ENCODE data around the gene CRYBG2. TPM values are rescaled to one million over a fixed set of nuclear protein-coding genes. Genes with fewer than 3 reads are reported as not detected.

Gene CRYBG2
- total and polyA plus RNA-seq, 2 of the 13 experiments (the other 11 are each of a cell fraction or from before 2014, with no cell fraction given): 1.3 to 2.9 TPM

DNA sequence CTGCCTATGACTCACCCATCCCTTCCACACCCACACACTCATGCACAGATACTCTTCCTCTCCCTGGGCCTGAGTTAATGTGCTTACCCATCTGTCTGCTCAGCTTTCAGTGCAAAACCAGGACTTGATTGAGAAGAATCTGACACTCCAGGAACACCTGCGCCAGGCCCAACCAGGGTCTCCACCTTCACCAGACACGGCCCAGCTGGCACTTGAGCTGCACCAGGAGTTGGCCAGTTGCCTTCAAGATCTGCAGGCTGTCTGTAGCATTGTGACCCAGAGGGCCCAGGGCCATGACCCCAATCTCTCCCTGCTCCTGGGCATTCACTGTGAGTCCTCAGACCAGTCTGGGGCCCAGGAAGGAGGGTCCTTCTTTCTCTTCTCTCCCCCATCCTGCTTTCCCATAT, 77.5 kb downstream of the CRYBG2 start:
- H3K27ac ChIP-seq (ENCODE audit: extremely low read length, insufficient read depth, low read length): no peak overlapping the region
- TF ChIP-seq ZNF782 (CRISPR knock-in tag; IDR thresholded peaks at IDR 0.05; ENCODE audit: borderline replicate concordance) (no peak), FOSL2 (CRISPR knock-in tag; IDR thresholded peaks at IDR 0.05) (peak; percentile 52)
- BruUV-seq (replicated peaks): no TSS peak
- peaks cover 39% of the 10 kb centered on the region for H3K4me1 ChIP-seq (ENCODE audit: insufficient read depth, low read length)
- H3K4me2 ChIP-seq (ENCODE audit: low read depth, low read length): no peak overlapping the region
- no peak for ATAC-seq
- no peak overlapping the region for H3K4me3 ChIP-seq (replicated peaks in 1 of 3; ENCODE audit: insufficient read depth in 1 of 3, low read depth in 2 of 3, low read length in 3 of 3)
- intact Hi-C loops (cut with micrococcal nuclease; ENCODE audit: unreplicated experiment) (loop anchor here (1.0 kb wide), 1 partner anchor 115 kb away; no protein-coding TSS in a partner anchor), in situ Hi-C loops (cut with HindIII; ENCODE audit: extremely low pct_ligation_motif_present, low pct_unique_long_range_greater_than_20kb) (no loop called here)
- ChIA-PET CTCF (ENCODE audit: low intra/inter-chr PET ratio, low total read pairs) (interaction anchor here (1.5 to 2.4 kb wide), 4 partner anchors 10 to 120 kb away, joined by 3 to 18 read pairs (median 6); no protein-coding TSS in a partner anchor), POLR2A (no interaction called here)
- no peaks in the 10 kb centered on the region for H4K20me1 ChIP-seq (ENCODE audit: insufficient read depth, low read length)
- no peak overlapping the region for H2AFZ ChIP-seq (ENCODE audit: low read length)
- 81% methylated on average over 2 of the region's 2 CpGs for WGBS (ENCODE audit: low lambda C conversion rate)
- H3K79me2 ChIP-seq (ENCODE audit: insufficient read depth, low read length): no peaks in the 10 kb centered on the region
- H3K27me3 ChIP-seq (ENCODE audit: control insufficient read depth in 1 of 2, insufficient read depth in 2 of 2, low read length in 2 of 2): no peaks in the 10 kb centered on the region
- no peak for FAIRE-seq
- peaks cover 20 to 54% of the 10 kb centered on the region in 2 experiments for H3K36me3 ChIP-seq (replicated peaks in 1 of 2; ENCODE audit: control insufficient read depth in 1 of 2, insufficient read depth in 2 of 2, low read length in 2 of 2)
- peak; percentile 11 for DNase-seq (ENCODE audit: low spot score)
- no peaks in the 10 kb centered on the region for H3K9me3 ChIP-seq (ENCODE audit: low read length)
- H3K9ac ChIP-seq (ENCODE audit: insufficient read depth, low read depth, low read length): no peak overlapping the region

DNA sequence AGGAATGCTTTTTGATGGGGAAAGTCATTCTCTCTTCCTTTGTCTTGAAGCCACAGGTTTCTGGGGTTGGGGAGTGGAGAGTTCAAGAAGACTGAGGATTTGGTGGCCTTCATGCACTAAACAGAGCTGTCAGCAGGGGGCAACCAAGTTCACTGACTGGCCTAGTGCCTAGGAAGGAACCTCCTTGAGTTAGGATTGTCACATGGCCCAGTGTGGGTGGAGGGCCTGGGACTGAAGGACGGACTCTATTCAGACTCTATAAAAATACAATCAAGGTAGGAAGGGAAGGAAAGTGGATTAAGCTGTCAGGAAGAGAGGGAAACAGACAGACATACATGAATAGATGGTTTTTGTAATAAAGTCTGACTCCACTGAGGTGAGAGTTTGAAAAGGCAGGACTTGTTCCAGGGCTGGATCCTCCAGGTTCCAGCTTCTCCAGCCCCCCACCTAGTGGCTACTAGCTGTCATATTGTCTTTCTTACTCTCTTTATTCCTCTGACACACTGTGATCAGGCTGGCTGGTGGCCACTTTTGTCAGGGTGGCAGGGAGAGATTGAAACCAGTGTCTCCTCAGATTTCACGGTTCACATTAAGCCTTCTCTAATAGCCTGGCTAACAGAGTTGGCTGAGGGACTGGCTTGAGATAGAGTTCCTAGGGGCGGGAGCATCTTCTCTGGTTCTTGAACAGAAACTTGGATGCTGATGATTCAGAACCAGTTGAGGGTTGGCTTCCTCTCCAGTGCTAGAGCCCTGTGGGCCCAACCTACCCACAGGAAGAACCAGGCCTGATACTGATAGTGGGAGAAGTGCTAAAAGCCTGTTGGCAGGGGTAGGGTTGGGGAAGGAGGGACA, 78.1 kb downstream of the CRYBG2 start:
- H3K36me3 ChIP-seq (replicated peaks in 1 of 2; ENCODE audit: control insufficient read depth in 1 of 2, insufficient read depth in 2 of 2, low read length in 2 of 2): peaks cover 22 to 60% of the 10 kb centered on the region in 2 experiments
- DNase-seq (ENCODE audit: low spot score) (peak; percentile 59), ATAC-seq (peak; percentile 29; the same call in 2 of the 3 replicates), FAIRE-seq (peak; percentile 86)
- no peak overlapping the region for H2AFZ ChIP-seq (ENCODE audit: low read length)
- H3K9me3 ChIP-seq (ENCODE audit: low read length): no peaks in the 10 kb centered on the region
- H4K20me1 ChIP-seq (ENCODE audit: insufficient read depth, low read length): no peaks in the 10 kb centered on the region
- no TSS peak for BruUV-seq (replicated peaks)
- no peak overlapping the region for H3K9ac ChIP-seq (ENCODE audit: insufficient read depth, low read depth, low read length)
- POLR2A ChIA-PET: no interaction called here
- H3K27me3 ChIP-seq (ENCODE audit: control insufficient read depth in 1 of 2, insufficient read depth in 2 of 2, low read length in 2 of 2): no peaks in the 10 kb centered on the region
- intact Hi-C loops (cut with micrococcal nuclease; ENCODE audit: unreplicated experiment) (loop anchor here (1.0 to 2.0 kb wide), 2 partner anchors 45 to 115 kb away; no protein-coding TSS in a partner anchor), in situ Hi-C loops (cut with HindIII; ENCODE audit: extremely low pct_ligation_motif_present, low pct_unique_long_range_greater_than_20kb) (no loop called here)
- 95% methylated on average over 3 of the region's 3 CpGs for WGBS (ENCODE audit: low lambda C conversion rate)
- no peaks in the 10 kb centered on the region for H3K79me2 ChIP-seq (ENCODE audit: insufficient read depth, low read length)
- H3K4me1 ChIP-seq (ENCODE audit: insufficient read depth, low read length): peaks cover 34% of the 10 kb centered on the region
- H3K4me3 ChIP-seq (replicated peaks in 1 of 3; ENCODE audit: insufficient read depth in 1 of 3, low read depth in 2 of 3, low read length in 3 of 3): no peak overlapping the region
- CTCF ChIA-PET (ENCODE audit: low intra/inter-chr PET ratio, low total read pairs): interaction anchor here (1.3 to 2.4 kb wide), 5 partner anchors 46 to 141 kb away, joined by 3 to 18 read pairs (median 10); no protein-coding TSS in a partner anchor
- H3K27ac ChIP-seq (ENCODE audit: extremely low read length, insufficient read depth, low read length): peak overlapping the region; percentile 11
- H3K4me2 ChIP-seq (ENCODE audit: low read depth, low read length): no peak overlapping the region
- TF ChIP-seq PATZ1 (CRISPR knock-in tag; IDR thresholded peaks at IDR 0.05): 0 out of 2 replicates have a peak, but pooled peaks have one; percentile 22
- 0 out of 2 replicates have a peak, but pooled peaks have one; percentile 28 for TF ChIP-seq ZFY (CRISPR knock-in tag; IDR thresholded peaks at IDR 0.05)
- 0 out of 2 replicates have a peak, but pooled peaks have one; percentile 17 for TF ChIP-seq SOX5 (CRISPR knock-in tag; IDR thresholded peaks at IDR 0.05; ENCODE audit: borderline replicate concordance)
- TF ChIP-seq ARNT2 (CRISPR knock-in tag; IDR thresholded peaks at IDR 0.05; ENCODE audit: low read depth): no peak
- peak; percentile 37; the same call in 1 of the 2 replicates for TF ChIP-seq USF2 (IDR thresholded peaks at IDR 0.05; ENCODE audit: low read depth, low read length)
- peak; percentile 73; the same call in 1 of the 2 replicates for TF ChIP-seq USF2 (CRISPR knock-in tag; IDR thresholded peaks at IDR 0.05; ENCODE audit: borderline replicate concordance)
- TF ChIP-seq CTCF (CRISPR knock-in tag; IDR thresholded peaks at IDR 0.05): peak; percentile 89
- TF ChIP-seq ELF3 (CRISPR knock-in tag; IDR thresholded peaks at IDR 0.05): 0 out of 2 replicates have a peak, but pooled peaks have one; percentile 29
